GM12892 (cell line): Measurements from ENCODE around the gene ARHGAP26.

Experiments used
- POLR2A ChIP-seq: IDR thresholded peaks from 2 replicates; pipeline ENCODE4 v1.6.1; 2011; ENCODE audit warnings: low read depth, low read length, control low read depth
- POLR2AphosphoS5 ChIP-seq: IDR thresholded peaks from 2 replicates; pipeline ENCODE4 v1.6.1; 2011; ENCODE audit warnings: low read depth, low read length, control low read depth
- TAF1 ChIP-seq: IDR thresholded peaks from 2 replicates; pipeline ENCODE4 v1.6.1; 2011; ENCODE audit warnings: low read depth, mild to moderate bottlenecking, control low read depth, low read length, borderline replicate concordance

- TF ChIP-seq POLR2A (no peak), POLR2AphosphoS5 (no peak), TAF1 (no peak)
Measured at GRCh38 chr5:143170104-143170503, 399.9 kb downstream of the ARHGAP26 start.
